ENCODE results near the gene LGALS4.

GRCh38 chr19:38831142-38831605, 18.4 kb upstream of the LGALS4 start:
- TF ChIP-seq CTCF (conservative IDR thresholded peaks at IDR 0.05; ENCODE audit: low read length) (no peak), EZH2phosphoT487 (IDR thresholded peaks at IDR 0.05; ENCODE audit: borderline replicate concordance) (no peak)
